A549 (cell line): Measurements from ENCODE around the gene RBM25.

Experiments
- BHLHE40 ChIP-seq: IDR thresholded peaks from 2 replicates; pipeline ENCODE4 v1.6.1; 2012; ENCODE audit warnings: low read depth, low read length, inconsistent platforms
- CBX8 ChIP-seq: fragments of 200-600 bp; sonication (generic); IDR thresholded peaks from 2 replicates; pipeline ENCODE4 v1.6.1; 2016
- ESRRA ChIP-seq: fragments of 150-350 bp; IDR thresholded peaks from 2 replicates; pipeline ENCODE4 v1.6.1; 2014; ENCODE audit warnings: mild to moderate bottlenecking, low read length, borderline replicate concordance
- HDAC2 ChIP-seq: fragments of 200-600 bp; sonication (generic); IDR thresholded peaks from 2 replicates; pipeline ENCODE4 v1.6.1; 2016
- KDM1A ChIP-seq: fragments of 200-600 bp; sonication (generic); IDR thresholded peaks from 2 replicates; pipeline ENCODE4 v1.6.1; 2016; ENCODE audit warnings: low read depth, mild to moderate bottlenecking
- NFE2L2 ChIP-seq: fragments of 150-350 bp; conservative IDR thresholded peaks from 2 replicates; pipeline ENCODE4 v1.6.1; 2014; ENCODE audit warnings: low read length
- POLR2A ChIP-seq: IDR thresholded peaks from 2 replicates; pipeline ENCODE4 v1.6.1; 2012; ENCODE audit warnings: mild to moderate bottlenecking, low read length
- RAD21 ChIP-seq, 2 experiments: fragments of >200 bp in 1 of 2; sonication (Bioruptor Twin) in 1 of 2; formaldehyde crosslinking in 1 of 2; IDR thresholded peaks in 1 of 2; conservative IDR thresholded peaks in 1 of 2; 2 replicates in 1 of 2; 3 replicates in 1 of 2; pipeline ENCODE4 v1.6.1; 2012 to 2018; ENCODE audit warnings: inconsistent platforms in 1 of 2
- REST ChIP-seq: fragments of 200-600 bp; sonication (generic); IDR thresholded peaks from 2 replicates; pipeline ENCODE4 v1.6.1; 2016; ENCODE audit warnings: antibody characterized with exemption, mild to moderate bottlenecking, moderate library complexity
- TF ChIP-seq, protein P1 (sequence below): fragments of >200 bp; sonication (Bioruptor Twin); formaldehyde crosslinking; IDR thresholded peaks from 3 replicates; pipeline ENCODE4 v1.5.1; 2016
- TF ChIP-seq, protein P2 (sequence below): fragments of 450-650 bp; IDR thresholded peaks from 2 replicates; pipeline ENCODE4 v1.6.1; 2014; ENCODE audit warnings: antibody characterized with exemption
- TF ChIP-seq, protein P3 (sequence below): fragments of 150-350 bp; IDR thresholded peaks from 2 replicates; pipeline ENCODE4 v1.6.1; 2014; ENCODE audit warnings: low read depth, mild to moderate bottlenecking, low read length
- TF ChIP-seq, protein P4 (sequence below): IDR thresholded peaks from 2 replicates; pipeline ENCODE4 v1.6.1; 2012

DNA sequence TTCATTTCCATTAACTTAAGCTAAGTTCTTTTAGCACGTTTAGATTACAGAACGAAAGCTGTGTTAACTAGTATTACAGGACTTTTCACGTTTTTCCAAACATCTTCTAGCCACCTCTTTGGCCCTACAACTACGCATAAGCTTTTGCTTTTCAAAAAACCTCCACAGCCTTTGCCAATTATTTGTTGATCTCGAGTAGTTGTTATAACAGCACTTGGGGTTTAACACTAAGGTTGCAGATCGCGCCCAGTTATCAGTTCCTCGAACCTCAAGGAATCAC, 450 bp upstream of the RBM25 start:
- TF ChIP-seq, protein P1, sequence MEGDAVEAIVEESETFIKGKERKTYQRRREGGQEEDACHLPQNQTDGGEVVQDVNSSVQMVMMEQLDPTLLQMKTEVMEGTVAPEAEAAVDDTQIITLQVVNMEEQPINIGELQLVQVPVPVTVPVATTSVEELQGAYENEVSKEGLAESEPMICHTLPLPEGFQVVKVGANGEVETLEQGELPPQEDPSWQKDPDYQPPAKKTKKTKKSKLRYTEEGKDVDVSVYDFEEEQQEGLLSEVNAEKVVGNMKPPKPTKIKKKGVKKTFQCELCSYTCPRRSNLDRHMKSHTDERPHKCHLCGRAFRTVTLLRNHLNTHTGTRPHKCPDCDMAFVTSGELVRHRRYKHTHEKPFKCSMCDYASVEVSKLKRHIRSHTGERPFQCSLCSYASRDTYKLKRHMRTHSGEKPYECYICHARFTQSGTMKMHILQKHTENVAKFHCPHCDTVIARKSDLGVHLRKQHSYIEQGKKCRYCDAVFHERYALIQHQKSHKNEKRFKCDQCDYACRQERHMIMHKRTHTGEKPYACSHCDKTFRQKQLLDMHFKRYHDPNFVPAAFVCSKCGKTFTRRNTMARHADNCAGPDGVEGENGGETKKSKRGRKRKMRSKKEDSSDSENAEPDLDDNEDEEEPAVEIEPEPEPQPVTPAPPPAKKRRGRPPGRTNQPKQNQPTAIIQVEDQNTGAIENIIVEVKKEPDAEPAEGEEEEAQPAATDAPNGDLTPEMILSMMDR: no peak
- TF ChIP-seq RAD21 (conservative IDR thresholded peaks at IDR 0.05 in 1 of 2, IDR thresholded peaks at IDR 0.05 in 1 of 2) (no peak), HDAC2 (no peak), BHLHE40 (no peak), POLR2A (no peak), REST (no peak), CBX8 (no peak), KDM1A (no peak), ESRRA (no peak), NFE2L2 (no peak)
- TF ChIP-seq, protein P2, sequence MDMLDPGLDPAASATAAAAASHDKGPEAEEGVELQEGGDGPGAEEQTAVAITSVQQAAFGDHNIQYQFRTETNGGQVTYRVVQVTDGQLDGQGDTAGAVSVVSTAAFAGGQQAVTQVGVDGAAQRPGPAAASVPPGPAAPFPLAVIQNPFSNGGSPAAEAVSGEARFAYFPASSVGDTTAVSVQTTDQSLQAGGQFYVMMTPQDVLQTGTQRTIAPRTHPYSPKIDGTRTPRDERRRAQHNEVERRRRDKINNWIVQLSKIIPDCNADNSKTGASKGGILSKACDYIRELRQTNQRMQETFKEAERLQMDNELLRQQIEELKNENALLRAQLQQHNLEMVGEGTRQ: no peak
- TF ChIP-seq, protein P3, sequence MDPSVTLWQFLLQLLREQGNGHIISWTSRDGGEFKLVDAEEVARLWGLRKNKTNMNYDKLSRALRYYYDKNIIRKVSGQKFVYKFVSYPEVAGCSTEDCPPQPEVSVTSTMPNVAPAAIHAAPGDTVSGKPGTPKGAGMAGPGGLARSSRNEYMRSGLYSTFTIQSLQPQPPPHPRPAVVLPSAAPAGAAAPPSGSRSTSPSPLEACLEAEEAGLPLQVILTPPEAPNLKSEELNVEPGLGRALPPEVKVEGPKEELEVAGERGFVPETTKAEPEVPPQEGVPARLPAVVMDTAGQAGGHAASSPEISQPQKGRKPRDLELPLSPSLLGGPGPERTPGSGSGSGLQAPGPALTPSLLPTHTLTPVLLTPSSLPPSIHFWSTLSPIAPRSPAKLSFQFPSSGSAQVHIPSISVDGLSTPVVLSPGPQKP: no peak
- TF ChIP-seq, protein P4, sequence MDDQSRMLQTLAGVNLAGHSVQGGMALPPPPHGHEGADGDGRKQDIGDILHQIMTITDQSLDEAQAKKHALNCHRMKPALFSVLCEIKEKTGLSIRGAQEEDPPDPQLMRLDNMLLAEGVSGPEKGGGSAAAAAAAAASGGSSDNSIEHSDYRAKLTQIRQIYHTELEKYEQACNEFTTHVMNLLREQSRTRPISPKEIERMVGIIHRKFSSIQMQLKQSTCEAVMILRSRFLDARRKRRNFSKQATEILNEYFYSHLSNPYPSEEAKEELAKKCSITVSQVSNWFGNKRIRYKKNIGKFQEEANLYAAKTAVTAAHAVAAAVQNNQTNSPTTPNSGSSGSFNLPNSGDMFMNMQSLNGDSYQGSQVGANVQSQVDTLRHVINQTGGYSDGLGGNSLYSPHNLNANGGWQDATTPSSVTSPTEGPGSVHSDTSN: no peak
